ENCODE measurements around the gene CRTAC1.

The CRTAC1 gene

DNA sequence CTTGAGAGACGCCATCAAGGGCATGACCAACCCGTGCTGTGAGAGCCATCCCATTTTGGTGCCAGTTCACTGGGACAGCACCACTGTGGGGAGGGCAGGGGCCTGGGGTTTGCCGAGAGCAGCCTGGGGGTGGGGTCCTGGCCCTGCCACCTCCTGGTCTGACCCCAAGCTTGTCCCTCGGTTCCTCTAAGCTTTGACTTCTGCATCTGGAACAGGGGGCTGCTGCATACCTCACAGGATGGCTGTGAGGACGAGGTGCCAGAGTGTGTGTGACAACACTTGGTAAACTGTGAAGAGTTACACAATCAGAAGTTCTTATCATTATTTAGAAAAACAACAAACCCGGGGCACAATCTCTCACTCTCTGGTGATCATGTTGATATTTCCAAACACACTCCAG, 89.9 kb downstream of the CRTAC1 start:
- no peak for ATAC-seq
- no peak for TF ChIP-seq BACH2 (CRISPR knock-in tag; IDR thresholded peaks at IDR 0.05; ENCODE audit: borderline replicate concordance)
- TF ChIP-seq ZNF8 (CRISPR knock-in tag; IDR thresholded peaks at IDR 0.05): no peak
- TF ChIP-seq OSR1 (CRISPR knock-in tag; IDR thresholded peaks at IDR 0.05): no peak
- TF ChIP-seq SNAI2 (CRISPR knock-in tag; IDR thresholded peaks at IDR 0.05): no peak
- no peak for TF ChIP-seq ARNTL (CRISPR knock-in tag; IDR thresholded peaks at IDR 0.05; ENCODE audit: borderline replicate concordance, low read depth)
- TF ChIP-seq RARB (CRISPR knock-in tag; IDR thresholded peaks at IDR 0.05): no peak
- TF ChIP-seq ZFP3 (CRISPR knock-in tag; IDR thresholded peaks at IDR 0.05): no peak
- TF ChIP-seq ZNF70 (CRISPR knock-in tag; IDR thresholded peaks at IDR 0.05): no peak
- TF ChIP-seq ZC3H10 (CRISPR knock-in tag; IDR thresholded peaks at IDR 0.05): no peak
- TF ChIP-seq ZFP30 (CRISPR knock-in tag; IDR thresholded peaks at IDR 0.05): no peak

DNA sequence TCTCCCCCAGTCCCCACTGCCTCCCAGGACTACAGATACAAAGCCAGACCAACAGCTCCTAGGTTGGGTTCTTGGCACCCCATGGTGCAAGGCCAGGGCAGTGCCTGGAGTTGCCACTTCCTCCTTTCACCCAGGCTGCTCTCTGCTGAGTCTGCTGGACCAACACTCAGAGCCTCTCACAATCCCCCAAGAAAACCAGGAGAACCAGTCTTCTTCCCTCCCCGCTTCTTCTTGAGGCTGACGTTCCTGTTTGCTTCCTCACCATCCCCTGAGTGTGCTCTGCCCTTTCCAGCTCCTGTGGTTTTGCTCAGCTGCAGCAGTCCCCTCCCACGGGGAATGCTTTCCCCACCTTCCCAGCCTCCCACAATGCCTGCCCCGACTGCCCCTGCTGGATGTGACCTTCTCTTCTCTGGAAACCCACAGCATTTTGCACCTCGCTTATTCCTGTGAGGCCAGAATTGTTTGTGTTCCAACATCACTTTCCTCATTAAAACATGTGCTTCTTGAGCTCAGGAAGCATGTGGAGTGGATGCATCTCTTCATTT, 90.9 kb downstream of the CRTAC1 start:
- ATAC-seq: no peak
- no peak for TF ChIP-seq RARB (CRISPR knock-in tag; IDR thresholded peaks at IDR 0.05)
- TF ChIP-seq GLIS3 (CRISPR knock-in tag; IDR thresholded peaks at IDR 0.05): no peak
- no peak for TF ChIP-seq SNAI2 (CRISPR knock-in tag; IDR thresholded peaks at IDR 0.05)
- TF ChIP-seq BACH2 (CRISPR knock-in tag; IDR thresholded peaks at IDR 0.05; ENCODE audit: borderline replicate concordance): no peak
- no peak for TF ChIP-seq TCF4 (CRISPR knock-in tag; IDR thresholded peaks at IDR 0.05; ENCODE audit: borderline replicate concordance)
- no peak for TF ChIP-seq CSDC2 (CRISPR knock-in tag; IDR thresholded peaks at IDR 0.05)
- no peak for TF ChIP-seq ZNF565 (CRISPR knock-in tag; conservative IDR thresholded peaks at IDR 0.05; ENCODE audit: low read depth)
- TF ChIP-seq ZNF8 (CRISPR knock-in tag; IDR thresholded peaks at IDR 0.05): no peak
- TF ChIP-seq ESRRG (CRISPR knock-in tag; IDR thresholded peaks at IDR 0.05): no peak

DNA sequence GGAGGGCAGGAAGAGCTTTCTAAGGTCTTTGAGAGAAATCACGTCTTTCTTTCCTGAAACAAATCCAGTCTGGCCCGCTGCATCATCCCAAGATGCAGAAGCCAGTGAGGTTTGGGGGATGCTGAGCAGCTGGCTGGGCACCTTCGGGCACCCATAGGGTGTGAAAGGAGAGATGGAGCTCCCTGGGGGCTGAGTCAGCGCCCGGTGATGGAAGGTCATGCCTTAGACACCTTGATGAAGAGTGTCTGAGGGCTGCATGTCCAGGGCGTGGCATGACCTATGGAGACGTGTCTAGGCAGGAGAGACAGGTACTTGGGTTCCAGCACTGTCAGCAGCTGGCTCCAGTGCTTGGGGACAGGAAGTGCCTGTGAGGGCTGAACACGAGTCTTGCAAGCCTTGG, 92.5 kb downstream of the CRTAC1 start:
- TF ChIP-seq ZFP3 (CRISPR knock-in tag; IDR thresholded peaks at IDR 0.05): no peak
- TF ChIP-seq, protein P1, sequence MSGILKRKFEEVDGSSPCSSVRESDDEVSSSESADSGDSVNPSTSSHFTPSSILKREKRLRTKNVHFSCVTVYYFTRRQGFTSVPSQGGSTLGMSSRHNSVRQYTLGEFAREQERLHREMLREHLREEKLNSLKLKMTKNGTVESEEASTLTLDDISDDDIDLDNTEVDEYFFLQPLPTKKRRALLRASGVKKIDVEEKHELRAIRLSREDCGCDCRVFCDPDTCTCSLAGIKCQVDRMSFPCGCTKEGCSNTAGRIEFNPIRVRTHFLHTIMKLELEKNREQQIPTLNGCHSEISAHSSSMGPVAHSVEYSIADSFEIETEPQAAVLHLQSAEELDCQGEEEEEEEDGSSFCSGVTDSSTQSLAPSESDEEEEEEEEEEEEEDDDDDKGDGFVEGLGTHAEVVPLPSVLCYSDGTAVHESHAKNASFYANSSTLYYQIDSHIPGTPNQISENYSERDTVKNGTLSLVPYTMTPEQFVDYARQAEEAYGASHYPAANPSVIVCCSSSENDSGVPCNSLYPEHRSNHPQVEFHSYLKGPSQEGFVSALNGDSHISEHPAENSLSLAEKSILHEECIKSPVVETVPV (CRISPR knock-in tag; IDR thresholded peaks at IDR 0.05): no peak
- TF ChIP-seq, protein P2, sequence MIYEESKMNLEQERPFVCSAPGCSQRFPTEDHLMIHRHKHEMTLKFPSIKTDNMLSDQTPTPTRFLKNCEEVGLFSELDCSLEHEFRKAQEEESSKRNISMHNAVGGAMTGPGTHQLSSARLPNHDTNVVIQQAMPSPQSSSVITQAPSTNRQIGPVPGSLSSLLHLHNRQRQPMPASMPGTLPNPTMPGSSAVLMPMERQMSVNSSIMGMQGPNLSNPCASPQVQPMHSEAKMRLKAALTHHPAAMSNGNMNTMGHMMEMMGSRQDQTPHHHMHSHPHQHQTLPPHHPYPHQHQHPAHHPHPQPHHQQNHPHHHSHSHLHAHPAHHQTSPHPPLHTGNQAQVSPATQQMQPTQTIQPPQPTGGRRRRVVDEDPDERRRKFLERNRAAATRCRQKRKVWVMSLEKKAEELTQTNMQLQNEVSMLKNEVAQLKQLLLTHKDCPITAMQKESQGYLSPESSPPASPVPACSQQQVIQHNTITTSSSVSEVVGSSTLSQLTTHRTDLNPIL (CRISPR knock-in tag; IDR thresholded peaks at IDR 0.05; ENCODE audit: low read depth): no peak
- TF ChIP-seq TCF4 (CRISPR knock-in tag; IDR thresholded peaks at IDR 0.05; ENCODE audit: borderline replicate concordance): no peak
- no peak for TF ChIP-seq SNAI2 (CRISPR knock-in tag; IDR thresholded peaks at IDR 0.05)
- TF ChIP-seq, protein P3, sequence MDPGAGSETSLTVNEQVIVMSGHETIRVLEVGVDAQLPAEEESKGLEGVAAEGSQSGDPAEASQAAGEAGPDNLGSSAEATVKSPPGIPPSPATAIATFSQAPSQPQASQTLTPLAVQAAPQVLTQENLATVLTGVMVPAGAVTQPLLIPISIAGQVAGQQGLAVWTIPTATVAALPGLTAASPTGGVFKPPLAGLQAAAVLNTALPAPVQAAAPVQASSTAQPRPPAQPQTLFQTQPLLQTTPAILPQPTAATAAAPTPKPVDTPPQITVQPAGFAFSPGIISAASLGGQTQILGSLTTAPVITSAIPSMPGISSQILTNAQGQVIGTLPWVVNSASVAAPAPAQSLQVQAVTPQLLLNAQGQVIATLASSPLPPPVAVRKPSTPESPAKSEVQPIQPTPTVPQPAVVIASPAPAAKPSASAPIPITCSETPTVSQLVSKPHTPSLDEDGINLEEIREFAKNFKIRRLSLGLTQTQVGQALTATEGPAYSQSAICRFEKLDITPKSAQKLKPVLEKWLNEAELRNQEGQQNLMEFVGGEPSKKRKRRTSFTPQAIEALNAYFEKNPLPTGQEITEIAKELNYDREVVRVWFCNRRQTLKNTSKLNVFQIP (CRISPR knock-in tag; IDR thresholded peaks at IDR 0.05; ENCODE audit: borderline replicate concordance, low read depth): no peak
- no peak for TF ChIP-seq ARNTL (CRISPR knock-in tag; IDR thresholded peaks at IDR 0.05; ENCODE audit: borderline replicate concordance, low read depth)
- TF ChIP-seq ESRRG (CRISPR knock-in tag; IDR thresholded peaks at IDR 0.05): no peak
- no peak for TF ChIP-seq RARB (CRISPR knock-in tag; IDR thresholded peaks at IDR 0.05)
- TF ChIP-seq ZC3H10 (CRISPR knock-in tag; IDR thresholded peaks at IDR 0.05): no peak
- TF ChIP-seq, protein P4, sequence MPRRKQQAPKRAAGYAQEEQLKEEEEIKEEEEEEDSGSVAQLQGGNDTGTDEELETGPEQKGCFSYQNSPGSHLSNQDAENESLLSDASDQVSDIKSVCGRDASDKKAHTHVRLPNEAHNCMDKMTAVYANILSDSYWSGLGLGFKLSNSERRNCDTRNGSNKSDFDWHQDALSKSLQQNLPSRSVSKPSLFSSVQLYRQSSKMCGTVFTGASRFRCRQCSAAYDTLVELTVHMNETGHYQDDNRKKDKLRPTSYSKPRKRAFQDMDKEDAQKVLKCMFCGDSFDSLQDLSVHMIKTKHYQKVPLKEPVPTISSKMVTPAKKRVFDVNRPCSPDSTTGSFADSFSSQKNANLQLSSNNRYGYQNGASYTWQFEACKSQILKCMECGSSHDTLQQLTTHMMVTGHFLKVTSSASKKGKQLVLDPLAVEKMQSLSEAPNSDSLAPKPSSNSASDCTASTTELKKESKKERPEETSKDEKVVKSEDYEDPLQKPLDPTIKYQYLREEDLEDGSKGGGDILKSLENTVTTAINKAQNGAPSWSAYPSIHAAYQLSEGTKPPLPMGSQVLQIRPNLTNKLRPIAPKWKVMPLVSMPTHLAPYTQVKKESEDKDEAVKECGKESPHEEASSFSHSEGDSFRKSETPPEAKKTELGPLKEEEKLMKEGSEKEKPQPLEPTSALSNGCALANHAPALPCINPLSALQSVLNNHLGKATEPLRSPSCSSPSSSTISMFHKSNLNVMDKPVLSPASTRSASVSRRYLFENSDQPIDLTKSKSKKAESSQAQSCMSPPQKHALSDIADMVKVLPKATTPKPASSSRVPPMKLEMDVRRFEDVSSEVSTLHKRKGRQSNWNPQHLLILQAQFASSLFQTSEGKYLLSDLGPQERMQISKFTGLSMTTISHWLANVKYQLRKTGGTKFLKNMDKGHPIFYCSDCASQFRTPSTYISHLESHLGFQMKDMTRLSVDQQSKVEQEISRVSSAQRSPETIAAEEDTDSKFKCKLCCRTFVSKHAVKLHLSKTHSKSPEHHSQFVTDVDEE (CRISPR knock-in tag; IDR thresholded peaks at IDR 0.05): no peak
- TF ChIP-seq BACH2 (CRISPR knock-in tag; IDR thresholded peaks at IDR 0.05; ENCODE audit: borderline replicate concordance): no peak
- TF ChIP-seq, protein P5, sequence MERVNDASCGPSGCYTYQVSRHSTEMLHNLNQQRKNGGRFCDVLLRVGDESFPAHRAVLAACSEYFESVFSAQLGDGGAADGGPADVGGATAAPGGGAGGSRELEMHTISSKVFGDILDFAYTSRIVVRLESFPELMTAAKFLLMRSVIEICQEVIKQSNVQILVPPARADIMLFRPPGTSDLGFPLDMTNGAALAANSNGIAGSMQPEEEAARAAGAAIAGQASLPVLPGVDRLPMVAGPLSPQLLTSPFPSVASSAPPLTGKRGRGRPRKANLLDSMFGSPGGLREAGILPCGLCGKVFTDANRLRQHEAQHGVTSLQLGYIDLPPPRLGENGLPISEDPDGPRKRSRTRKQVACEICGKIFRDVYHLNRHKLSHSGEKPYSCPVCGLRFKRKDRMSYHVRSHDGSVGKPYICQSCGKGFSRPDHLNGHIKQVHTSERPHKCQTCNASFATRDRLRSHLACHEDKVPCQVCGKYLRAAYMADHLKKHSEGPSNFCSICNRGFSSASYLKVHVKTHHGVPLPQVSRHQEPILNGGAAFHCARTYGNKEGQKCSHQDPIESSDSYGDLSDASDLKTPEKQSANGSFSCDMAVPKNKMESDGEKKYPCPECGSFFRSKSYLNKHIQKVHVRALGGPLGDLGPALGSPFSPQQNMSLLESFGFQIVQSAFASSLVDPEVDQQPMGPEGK (CRISPR knock-in tag; IDR thresholded peaks at IDR 0.05; ENCODE audit: borderline replicate concordance): no peak
- no peak for TF ChIP-seq ZNF565 (CRISPR knock-in tag; conservative IDR thresholded peaks at IDR 0.05; ENCODE audit: low read depth)
- no peak for TF ChIP-seq TOX (CRISPR knock-in tag; IDR thresholded peaks at IDR 0.05; ENCODE audit: borderline replicate concordance)
- no peak for TF ChIP-seq ZNF8 (CRISPR knock-in tag; IDR thresholded peaks at IDR 0.05)
- TF ChIP-seq ZNF70 (CRISPR knock-in tag; IDR thresholded peaks at IDR 0.05): no peak
- TF ChIP-seq ISL1 (CRISPR knock-in tag; IDR thresholded peaks at IDR 0.05): no peak
- no peak for ATAC-seq

Data from SK-N-SH treated with all-trans-retinoic acid at 6 μM for 48 hours (cell line).